Measurements from ENCODE around the gene C20orf141. TPM values are rescaled to one million over a fixed set of nuclear protein-coding genes. Genes with fewer than 3 reads are reported as not detected.

Gene C20orf141
- total RNA-seq, 1 donor from 2014 or later = not detected

DNA sequence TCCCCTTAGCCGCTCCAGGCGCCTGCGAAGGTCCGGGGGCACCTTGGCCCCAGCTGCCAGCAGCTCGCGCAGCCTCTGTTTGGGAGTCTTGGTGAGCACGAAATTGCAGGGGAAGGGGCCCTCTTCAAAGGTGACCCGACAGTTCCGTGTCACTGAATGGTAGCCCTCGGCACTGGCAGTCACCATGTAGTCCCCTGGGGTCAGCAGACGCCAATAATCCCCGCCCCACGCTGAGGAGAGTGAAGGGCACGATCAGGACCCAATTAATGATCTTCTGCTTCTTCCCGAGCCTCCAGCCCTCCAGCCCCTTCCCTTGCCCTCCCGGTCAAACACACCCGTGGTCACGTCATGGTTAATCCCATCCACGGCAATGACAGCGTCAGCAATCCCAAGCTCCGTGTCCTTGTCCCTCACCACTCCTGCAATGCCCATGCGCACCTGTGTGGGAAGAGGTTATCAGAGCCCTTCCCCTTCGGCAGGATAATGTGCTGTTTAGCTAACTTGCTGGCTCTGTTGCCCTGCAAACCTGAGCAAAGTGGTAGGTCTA is 20.5 kb upstream of the C20orf141 start:
- FAIRE-seq = no peak
- H3K27me3 Mint-ChIP-seq (ENCODE audit: low read depth, unreplicated experiment) = peaks cover 45% of the 10 kb centered on the region

DNA sequence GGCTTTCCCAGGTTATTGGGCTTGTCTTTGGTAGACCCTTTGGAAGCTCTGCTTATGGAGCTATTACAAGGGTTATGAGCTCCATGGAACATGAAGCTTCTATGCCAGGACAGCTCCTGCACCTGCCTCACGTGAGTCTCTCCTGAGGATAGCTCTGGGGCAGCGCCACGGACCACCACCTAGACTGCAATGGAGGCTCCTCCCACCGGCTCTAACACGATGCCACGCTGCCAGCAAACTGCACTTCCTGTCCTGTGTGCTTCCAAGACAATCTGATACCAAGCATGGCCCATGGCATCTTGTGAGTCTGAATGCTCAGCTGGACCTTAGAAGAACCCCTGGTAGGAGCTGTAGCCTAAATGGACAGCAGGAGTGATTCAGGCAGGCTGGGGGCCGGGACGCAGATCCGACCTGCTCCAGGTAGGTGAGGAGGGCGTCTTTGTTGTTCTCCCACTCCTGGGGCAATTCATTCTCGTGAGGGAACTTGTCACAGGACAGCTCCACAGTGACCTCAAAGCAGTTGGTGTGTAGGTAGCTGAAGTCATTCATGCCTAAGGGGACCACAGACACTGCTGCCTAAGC is 19.8 kb upstream of the C20orf141 start:
- no peak for FAIRE-seq
- no peaks in the 10 kb centered on the region for H3K79me2 ChIP-seq (ENCODE audit: insufficient read depth, low read length)
- H3K36me3 Mint-ChIP-seq (ENCODE audit: low read depth, unreplicated experiment) = peaks cover 3% of the 10 kb centered on the region

More for the DNA sequence above, 20.5 kb upstream of the C20orf141 start:
- Histone ChIP-seq H3K4me2 (ENCODE audit: low read length) (no peak overlapping the region), H3K27ac (ENCODE audit: low read depth, low read length) (no peak overlapping the region), H3K4me1 (ENCODE audit: insufficient read depth, low read length) (no peaks in the 10 kb centered on the region), H3K4me3 (ENCODE audit: insufficient read depth, low read depth, low read length) (no peak overlapping the region), H3K9ac (ENCODE audit: low read length) (no peak overlapping the region), H2AFZ (ENCODE audit: low read depth, low read length) (no peak overlapping the region), H3K9me3 (ENCODE audit: insufficient read depth, low read depth, low read length) (no peaks in the 10 kb centered on the region), H3K79me2 (ENCODE audit: insufficient read depth, low read length) (no peaks in the 10 kb centered on the region), H3K27me3 (ENCODE audit: insufficient read depth, low read length) (peaks cover 18% of the 10 kb centered on the region), H3K36me3 (ENCODE audit: insufficient read depth, low read length) (no peaks in the 10 kb centered on the region), H4K20me1 (ENCODE audit: insufficient read depth, low read length) (no peaks in the 10 kb centered on the region)
- Mint-ChIP-seq H3K4me3 (ENCODE audit: unreplicated experiment) (no peak overlapping the region), H3K4me1 (ENCODE audit: low read depth, unreplicated experiment) (no peaks in the 10 kb centered on the region), H3K36me3 (ENCODE audit: low read depth, unreplicated experiment) (peaks cover 3% of the 10 kb centered on the region), H3K9me3 (ENCODE audit: unreplicated experiment) (no peaks in the 10 kb centered on the region), H3K27ac (ENCODE audit: unreplicated experiment) (no peak overlapping the region)
- no peak for DNase-seq (ENCODE audit: low read depth)
- TF ChIP-seq, protein P1, sequence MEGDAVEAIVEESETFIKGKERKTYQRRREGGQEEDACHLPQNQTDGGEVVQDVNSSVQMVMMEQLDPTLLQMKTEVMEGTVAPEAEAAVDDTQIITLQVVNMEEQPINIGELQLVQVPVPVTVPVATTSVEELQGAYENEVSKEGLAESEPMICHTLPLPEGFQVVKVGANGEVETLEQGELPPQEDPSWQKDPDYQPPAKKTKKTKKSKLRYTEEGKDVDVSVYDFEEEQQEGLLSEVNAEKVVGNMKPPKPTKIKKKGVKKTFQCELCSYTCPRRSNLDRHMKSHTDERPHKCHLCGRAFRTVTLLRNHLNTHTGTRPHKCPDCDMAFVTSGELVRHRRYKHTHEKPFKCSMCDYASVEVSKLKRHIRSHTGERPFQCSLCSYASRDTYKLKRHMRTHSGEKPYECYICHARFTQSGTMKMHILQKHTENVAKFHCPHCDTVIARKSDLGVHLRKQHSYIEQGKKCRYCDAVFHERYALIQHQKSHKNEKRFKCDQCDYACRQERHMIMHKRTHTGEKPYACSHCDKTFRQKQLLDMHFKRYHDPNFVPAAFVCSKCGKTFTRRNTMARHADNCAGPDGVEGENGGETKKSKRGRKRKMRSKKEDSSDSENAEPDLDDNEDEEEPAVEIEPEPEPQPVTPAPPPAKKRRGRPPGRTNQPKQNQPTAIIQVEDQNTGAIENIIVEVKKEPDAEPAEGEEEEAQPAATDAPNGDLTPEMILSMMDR (IDR thresholded peaks at IDR 0.05; ENCODE audit: insufficient read depth, low read depth, low read length) = no peak
- no peak for TF ChIP-seq EZH2 (IDR thresholded peaks at IDR 0.05; ENCODE audit: insufficient read depth, low read length)

More for the DNA sequence above, 19.8 kb upstream of the C20orf141 start:
- Mint-ChIP-seq H3K27me3 (ENCODE audit: low read depth, unreplicated experiment) (peaks cover 44% of the 10 kb centered on the region), H3K27ac (ENCODE audit: unreplicated experiment) (no peak overlapping the region), H3K4me1 (ENCODE audit: low read depth, unreplicated experiment) (peaks cover 2% of the 10 kb centered on the region), H3K9me3 (ENCODE audit: unreplicated experiment) (no peaks in the 10 kb centered on the region), H3K4me3 (ENCODE audit: unreplicated experiment) (no peak overlapping the region)
- H3K9me3 ChIP-seq (ENCODE audit: insufficient read depth, low read depth, low read length) = no peaks in the 10 kb centered on the region
- DNase-seq (ENCODE audit: low read depth) = no peak
- peaks cover 22% of the 10 kb centered on the region for H3K27me3 ChIP-seq (ENCODE audit: insufficient read depth, low read length)
- H3K4me1 ChIP-seq (ENCODE audit: insufficient read depth, low read length) = peaks cover 4% of the 10 kb centered on the region
- H3K36me3 ChIP-seq (ENCODE audit: insufficient read depth, low read length) = no peaks in the 10 kb centered on the region
- H3K4me2 ChIP-seq (ENCODE audit: low read length) = no peak overlapping the region
- H3K4me3 ChIP-seq (ENCODE audit: insufficient read depth, low read depth, low read length) = no peak overlapping the region
- no peak overlapping the region for H3K27ac ChIP-seq (ENCODE audit: low read depth, low read length)
- no peak overlapping the region for H3K9ac ChIP-seq (ENCODE audit: low read length)
- TF ChIP-seq EZH2 (IDR thresholded peaks at IDR 0.05; ENCODE audit: insufficient read depth, low read length) = no peak
- TF ChIP-seq, protein P1 (IDR thresholded peaks at IDR 0.05; ENCODE audit: insufficient read depth, low read depth, low read length) = no peak
- H2AFZ ChIP-seq (ENCODE audit: low read depth, low read length) = no peak overlapping the region
- H4K20me1 ChIP-seq (ENCODE audit: insufficient read depth, low read length) = no peaks in the 10 kb centered on the region
